Activated T-cell treated with anti-CD3 and anti-CD28 coated beads, Interleukin-2, amount 50 U/mL, for 72 hours (primary cell): Measurements from ENCODE around the gene AP4S1. TPM values are rescaled to one million over a fixed set of nuclear protein-coding genes. Genes with fewer than 3 reads are reported as not detected.
A peak's percentile ranks its signal among the peaks of the same experiment; 100 is the strongest.
"Not testable (repeated sequence)": the region's sequence is repeated elsewhere in the genome, so short reads cannot be mapped to it uniquely, and the experiment has no call there.

ENCODE experiments used
- ATAC-seq, 2 donors: fragments of 150-1000 bp; cut with Tn5 transposase; replicated peaks in 1 of 2; 2 replicates each; pipeline ENCODE4 v1.10.0; 2021; ENCODE audit warnings: moderate library complexity in 2 of 2, mild to moderate bottlenecking in 1 of 2
- DNase-seq, 2 donors: peaks; one replicate each; pipeline ENCODE4 v3.0.0; 2021 to 2022; ENCODE audit warnings: mixed read lengths in 1 of 2
- H3K27ac Mint-ChIP-seq: one replicate; pipeline ENCODE4 v1.8.0; 2022; ENCODE audit warnings: mild to moderate bottlenecking, moderate library complexity, mixed read lengths
- H3K27me3 Mint-ChIP-seq: one replicate; pipeline ENCODE4 v1.8.0; 2022; ENCODE audit warnings: low read depth, mixed read lengths
- H3K36me3 Mint-ChIP-seq, 2 donors: one replicate each; pipeline ENCODE4 v1.8.0; 2022; ENCODE audit warnings: mixed read lengths in 2 of 2, mild to moderate bottlenecking in 1 of 2; ENCODE audit not compliant: insufficient read depth in 2 of 2
- H3K4me1 Mint-ChIP-seq: one replicate; pipeline ENCODE4 v1.8.0; 2022; ENCODE audit warnings: low read depth, mixed read lengths
- H3K4me3 Mint-ChIP-seq, 2 donors: one replicate each; pipeline ENCODE4 v1.8.0; 2022; ENCODE audit warnings: mild to moderate bottlenecking in 2 of 2, mixed read lengths in 2 of 2, moderate library complexity in 2 of 2
- H3K9me3 Mint-ChIP-seq, 2 donors: one replicate each; pipeline ENCODE4 v1.8.0; 2022; ENCODE audit warnings: mixed read lengths in 2 of 2
- total RNA-seq, 2 donors: library from RNA; stranded (reverse); gene quantifications; one replicate each; pipeline ENCODE4 v1.2.3, GENCODE V29; 2022

AP4S1 gene
- 1 to 10 TPM; 6.3 to 8.6 TPM for total RNA-seq

GRCh38 chr14:31025367-31026076 lies at the start of gene AP4S1:
Gene AP4S1 (plus strand): TSS chr14:31025649. CDS start chr14:31066197, 40,548 bp downstream.
- H3K36me3 Mint-ChIP-seq, result peaks cover 9 to 14% of the 10 kb centered on the region in 2 donors
- no peaks in the 10 kb centered on the region for H3K9me3 Mint-ChIP-seq
- ATAC-seq (peak; percentile 22 to 25), DNase-seq (peak; percentile 54 to 65)
- peak within 1 kb of the TSS; percentile 100 for H3K27ac Mint-ChIP-seq
- peaks cover 68% of the 10 kb centered on the region for H3K4me1 Mint-ChIP-seq
- H3K4me3 Mint-ChIP-seq, result peak within 1 kb of the TSS; percentile 99 to 100
- H3K27me3 Mint-ChIP-seq, result no peaks in the 10 kb centered on the region

- peak overlapping the region; percentile 73 for H3K27ac Mint-ChIP-seq
These were observed 47.7 kb upstream of the AP4S1 start for GRCh38 chr14:30977752-30978151.

GRCh38 chr14:30980106-30980704 lies 45.2 kb upstream of the AP4S1 start:
- not testable (repeated sequence) for H3K4me3 Mint-ChIP-seq, H3K9me3 Mint-ChIP-seq, H3K27me3 Mint-ChIP-seq, H3K27ac Mint-ChIP-seq, H3K36me3 Mint-ChIP-seq
- ATAC-seq (peak; percentile 51 to 60), DNase-seq (peak; percentile 26 to 33)
- H3K4me1 Mint-ChIP-seq, result peaks cover 11% of the 10 kb centered on the region

More at GRCh38 chr14:30977752-30978151, 47.7 kb upstream of the AP4S1 start:
- Mint-ChIP-seq H3K36me3 (peaks cover 0 to 5% of the 10 kb centered on the region in 2 donors), H3K4me1 (peaks cover 22% of the 10 kb centered on the region), H3K4me3 (no peak overlapping the region), H3K9me3 (no peaks in the 10 kb centered on the region), H3K27me3 (no peaks in the 10 kb centered on the region)
- no peak for ATAC-seq
- DNase-seq, result no peak

- no peak for DNase-seq
- no peaks in the 10 kb centered on the region for H3K27me3 Mint-ChIP-seq
- peaks cover 0 to 2% of the 10 kb centered on the region in 2 donors for H3K36me3 Mint-ChIP-seq
- peaks cover 5% of the 10 kb centered on the region for H3K4me1 Mint-ChIP-seq
- no peaks in the 10 kb centered on the region for H3K9me3 Mint-ChIP-seq
- no peak overlapping the region for H3K4me3 Mint-ChIP-seq
- H3K27ac Mint-ChIP-seq, result no peak overlapping the region
- ATAC-seq, result no peak
These were observed 44.5 kb upstream of the AP4S1 start for GRCh38 chr14:30980980-30981379.

GRCh38 chr14:30982533-30982932 lies 42.9 kb upstream of the AP4S1 start:
- DNase-seq (no peak), ATAC-seq (no peak)
- Mint-ChIP-seq H3K36me3 (no peaks in the 10 kb centered on the region), H3K9me3 (no peaks in the 10 kb centered on the region), H3K27me3 (no peaks in the 10 kb centered on the region), H3K4me3 (no peak overlapping the region), H3K4me1 (peaks cover 5% of the 10 kb centered on the region), H3K27ac (no peak overlapping the region)

GRCh38 chr14:30983858-30984257 lies 41.6 kb upstream of the AP4S1 start:
- H3K27ac Mint-ChIP-seq, result no peak overlapping the region
- DNase-seq (no peak), ATAC-seq (no peak)
- H3K27me3 Mint-ChIP-seq, result no peaks in the 10 kb centered on the region
- peaks cover 6% of the 10 kb centered on the region for H3K4me1 Mint-ChIP-seq
- H3K4me3 Mint-ChIP-seq, result no peak overlapping the region
- no peaks in the 10 kb centered on the region for H3K9me3 Mint-ChIP-seq
- no peaks in the 10 kb centered on the region for H3K36me3 Mint-ChIP-seq

GRCh38 chr14:30985796-30986195 lies 39.7 kb upstream of the AP4S1 start:
- Mint-ChIP-seq H3K27ac (no peak overlapping the region), H3K4me3 (no peak overlapping the region), H3K27me3 (no peaks in the 10 kb centered on the region), H3K9me3 (no peaks in the 10 kb centered on the region), H3K36me3 (peaks cover 0 to 2% of the 10 kb centered on the region in 2 donors), H3K4me1 (peaks cover 10% of the 10 kb centered on the region)
- no peak for DNase-seq
- no peak for ATAC-seq

GRCh38 chr14:30988509-30988908 lies 36.9 kb upstream of the AP4S1 start:
- DNase-seq (no peak), ATAC-seq (no peak)
- no peaks in the 10 kb centered on the region for H3K9me3 Mint-ChIP-seq
- H3K27me3 Mint-ChIP-seq, result no peaks in the 10 kb centered on the region
- peaks cover 0 to 2% of the 10 kb centered on the region in 2 donors for H3K36me3 Mint-ChIP-seq
- H3K4me3 Mint-ChIP-seq, result no peak overlapping the region
- H3K4me1 Mint-ChIP-seq, result peaks cover 32% of the 10 kb centered on the region
- H3K27ac Mint-ChIP-seq, result no peak overlapping the region

GRCh38 chr14:30990770-30991169 lies 34.7 kb upstream of the AP4S1 start:
- DNase-seq (no peak), ATAC-seq (no peak)
- no peak overlapping the region for H3K4me3 Mint-ChIP-seq
- peaks cover 50% of the 10 kb centered on the region for H3K4me1 Mint-ChIP-seq
- H3K9me3 Mint-ChIP-seq, result no peaks in the 10 kb centered on the region
- peaks cover 0 to 2% of the 10 kb centered on the region in 2 donors for H3K36me3 Mint-ChIP-seq
- H3K27me3 Mint-ChIP-seq, result no peaks in the 10 kb centered on the region
- no peak overlapping the region for H3K27ac Mint-ChIP-seq

GRCh38 chr14:30991408-30991807 lies 34.0 kb upstream of the AP4S1 start:
- no peak overlapping the region for H3K4me3 Mint-ChIP-seq
- H3K9me3 Mint-ChIP-seq, result no peaks in the 10 kb centered on the region
- H3K36me3 Mint-ChIP-seq, result peaks cover 0 to 2% of the 10 kb centered on the region in 2 donors
- ATAC-seq (no peak), DNase-seq (no peak)
- peaks cover 56% of the 10 kb centered on the region for H3K4me1 Mint-ChIP-seq
- H3K27ac Mint-ChIP-seq, result no peak overlapping the region
- H3K27me3 Mint-ChIP-seq, result no peaks in the 10 kb centered on the region

GRCh38 chr14:30993071-30993470 lies 32.4 kb upstream of the AP4S1 start:
- ATAC-seq, result peak; percentile 90 to 92
- Mint-ChIP-seq H3K27me3 (no peaks in the 10 kb centered on the region), H3K4me1 (peaks cover 70% of the 10 kb centered on the region), H3K4me3 (no peak overlapping the region), H3K36me3 (peaks cover 5 to 7% of the 10 kb centered on the region in 2 donors), H3K9me3 (peaks cover 0 to 2% of the 10 kb centered on the region in 2 donors), H3K27ac (no peak overlapping the region)
- peak; percentile 6 to 12 for DNase-seq

- Mint-ChIP-seq H3K4me1 (peaks cover 65% of the 10 kb centered on the region), H3K27ac (peak overlapping the region; percentile 78), H3K4me3 (peak overlapping the region; percentile 46 to 78), H3K9me3 (peaks cover 0 to 6% of the 10 kb centered on the region in 2 donors), H3K27me3 (no peaks in the 10 kb centered on the region), H3K36me3 (peaks cover 10 to 21% of the 10 kb centered on the region in 2 donors)
- DNase-seq, result no peak
- peak; percentile 66 to 70 for ATAC-seq
These were observed 30.5 kb upstream of the AP4S1 start for GRCh38 chr14:30994681-30995620.

- H3K27me3 Mint-ChIP-seq, result no peaks in the 10 kb centered on the region
- H3K36me3 Mint-ChIP-seq, result peaks cover 10 to 21% of the 10 kb centered on the region in 2 donors
- DNase-seq, result no peak
- no peak for ATAC-seq
- peak overlapping the region in 1 of 2 donors; percentile 39 for H3K4me3 Mint-ChIP-seq
- H3K4me1 Mint-ChIP-seq, result peaks cover 65% of the 10 kb centered on the region
- H3K9me3 Mint-ChIP-seq, result peaks cover 0 to 6% of the 10 kb centered on the region in 2 donors
- no peak overlapping the region for H3K27ac Mint-ChIP-seq
These were observed 29.8 kb upstream of the AP4S1 start for GRCh38 chr14:30995689-30996088.
